Measurements from ENCODE around the gene MMRN2.

Gene MMRN2

DNA sequence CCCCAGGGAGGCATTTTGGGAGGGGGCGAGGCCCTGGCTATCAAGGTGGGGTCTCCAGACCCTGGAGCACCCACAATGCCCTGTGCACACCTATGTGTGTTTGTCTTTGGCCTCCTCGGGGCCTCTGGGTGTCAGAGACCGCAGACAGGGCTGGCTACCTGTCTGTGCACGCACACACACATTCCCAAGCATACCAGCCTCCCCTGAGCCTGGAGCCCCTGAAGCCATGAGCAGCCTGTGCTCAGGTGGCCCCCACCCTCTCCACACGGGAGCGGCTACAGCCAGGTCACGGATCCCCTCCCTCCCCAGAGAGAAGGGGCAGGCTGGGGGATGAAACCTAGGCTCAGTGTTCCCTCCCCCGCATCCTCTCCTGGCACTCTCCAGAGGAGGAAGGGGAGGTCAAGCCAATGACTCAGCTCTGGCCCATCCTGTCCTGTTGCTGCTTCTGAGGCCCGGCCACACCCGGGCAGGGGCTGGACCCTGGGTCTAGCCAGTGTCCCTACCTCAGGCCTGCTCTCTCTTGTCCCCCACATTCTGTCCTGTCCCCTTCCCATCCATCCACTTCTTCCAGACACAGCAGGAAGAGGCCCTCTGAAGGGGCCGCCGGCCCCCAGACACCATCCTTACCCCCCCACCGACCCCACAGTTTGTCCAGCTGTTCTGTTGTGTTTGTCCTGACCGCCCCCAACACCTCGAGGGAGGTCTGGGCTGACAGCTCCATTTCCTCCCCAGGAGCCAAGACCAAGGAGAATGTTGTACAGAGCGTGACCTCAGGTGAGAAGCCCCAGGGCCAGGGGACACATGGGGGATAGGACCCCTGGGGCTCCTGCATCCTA lies 1.7 kb upstream of the MMRN2 start:
- TF ChIP-seq, protein P1, sequence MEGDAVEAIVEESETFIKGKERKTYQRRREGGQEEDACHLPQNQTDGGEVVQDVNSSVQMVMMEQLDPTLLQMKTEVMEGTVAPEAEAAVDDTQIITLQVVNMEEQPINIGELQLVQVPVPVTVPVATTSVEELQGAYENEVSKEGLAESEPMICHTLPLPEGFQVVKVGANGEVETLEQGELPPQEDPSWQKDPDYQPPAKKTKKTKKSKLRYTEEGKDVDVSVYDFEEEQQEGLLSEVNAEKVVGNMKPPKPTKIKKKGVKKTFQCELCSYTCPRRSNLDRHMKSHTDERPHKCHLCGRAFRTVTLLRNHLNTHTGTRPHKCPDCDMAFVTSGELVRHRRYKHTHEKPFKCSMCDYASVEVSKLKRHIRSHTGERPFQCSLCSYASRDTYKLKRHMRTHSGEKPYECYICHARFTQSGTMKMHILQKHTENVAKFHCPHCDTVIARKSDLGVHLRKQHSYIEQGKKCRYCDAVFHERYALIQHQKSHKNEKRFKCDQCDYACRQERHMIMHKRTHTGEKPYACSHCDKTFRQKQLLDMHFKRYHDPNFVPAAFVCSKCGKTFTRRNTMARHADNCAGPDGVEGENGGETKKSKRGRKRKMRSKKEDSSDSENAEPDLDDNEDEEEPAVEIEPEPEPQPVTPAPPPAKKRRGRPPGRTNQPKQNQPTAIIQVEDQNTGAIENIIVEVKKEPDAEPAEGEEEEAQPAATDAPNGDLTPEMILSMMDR (IDR thresholded peaks at IDR 0.05; ENCODE audit: insufficient read depth, low read depth, low read length, missing control alignments) = no peak
- H3K4me3 ChIP-seq (ENCODE audit: low read depth, low read length) = no peak overlapping the region
- no peak for DNase-seq (ENCODE audit: low read depth)

DNA sequence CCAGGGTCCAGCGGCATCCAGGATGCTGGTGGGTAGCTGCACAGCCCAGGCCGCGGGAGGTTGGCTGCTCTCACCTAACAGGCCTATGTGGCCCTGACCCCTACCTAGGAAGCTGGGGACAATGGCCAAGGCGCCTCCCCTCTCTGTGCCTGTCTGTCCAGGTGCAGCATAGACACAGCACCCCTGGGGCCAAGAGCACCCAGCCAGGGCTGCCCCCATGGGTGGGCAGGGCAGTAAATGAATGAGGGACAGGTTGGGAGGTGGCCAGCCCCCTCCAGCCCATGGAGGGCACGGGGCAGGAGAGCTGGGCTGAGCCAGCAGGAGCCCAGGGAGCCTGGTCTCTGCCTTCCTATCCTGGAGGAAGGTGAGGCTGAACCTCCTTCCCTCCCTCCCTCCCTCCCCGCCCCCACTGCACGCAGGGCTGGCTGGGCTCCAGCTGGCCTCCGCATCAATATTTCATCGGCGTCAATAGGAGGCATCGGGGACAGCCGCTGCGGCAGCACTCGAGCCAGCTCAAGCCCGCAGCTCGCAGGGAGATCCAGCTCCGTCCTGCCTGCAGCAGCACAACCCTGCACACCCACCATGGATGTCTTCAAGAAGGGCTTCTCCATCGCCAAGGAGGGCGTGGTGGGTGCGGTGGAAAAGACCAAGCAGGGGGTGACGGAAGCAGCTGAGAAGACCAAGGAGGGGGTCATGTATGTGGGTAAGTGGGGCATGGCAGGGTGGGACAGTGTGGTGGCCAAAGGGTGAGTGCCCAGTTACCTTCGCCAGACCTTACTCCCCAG lies 893 bp upstream of the MMRN2 start, which contains the start of gene SNCG:
TSS of gene SNCG (plus strand) at position 484 of the 785 bp plus-strand sequence. CDS start at position 583, 99 bp downstream.
- TF ChIP-seq, protein P1 (IDR thresholded peaks at IDR 0.05; ENCODE audit: insufficient read depth, low read depth, low read length, missing control alignments) = no peak
- H3K4me3 ChIP-seq (ENCODE audit: low read depth, low read length) = no peak within 1 kb of the TSS
- DNase-seq (ENCODE audit: low read depth) = no peak

DNA sequence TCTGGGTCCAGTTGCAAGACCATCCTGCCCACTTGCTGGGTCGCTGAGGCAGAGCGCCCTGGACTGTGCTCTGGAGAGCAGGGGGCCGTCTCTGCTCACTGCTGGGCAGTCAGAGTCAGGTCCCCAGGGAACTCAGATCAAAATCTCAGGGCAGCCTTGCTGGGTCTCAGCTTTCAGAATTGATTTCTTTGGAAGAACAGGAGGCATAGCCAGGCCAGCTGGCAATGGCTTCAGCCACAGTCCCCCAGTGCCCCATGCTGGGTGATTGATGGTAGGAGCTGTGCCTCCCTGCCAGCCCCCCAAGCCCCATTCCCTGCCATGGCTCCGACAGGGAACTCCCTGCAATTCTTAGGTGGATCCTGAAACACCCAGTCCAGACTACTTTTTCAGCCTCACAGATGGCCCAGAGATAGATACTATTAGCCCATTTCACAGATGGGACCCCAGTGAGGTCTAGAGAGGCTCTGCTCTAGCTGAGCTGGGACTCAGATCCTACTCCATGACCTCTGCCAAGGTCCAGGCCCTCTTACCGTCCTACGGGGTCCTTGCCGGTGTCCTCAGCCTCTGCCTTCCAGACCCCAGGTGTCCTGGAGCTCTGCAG lies 467 bp downstream of the MMRN2 start:
- no peak overlapping the region for H3K4me3 ChIP-seq (ENCODE audit: low read depth, low read length)
- DNase-seq (ENCODE audit: low read depth) = no peak
- TF ChIP-seq, protein P1 (IDR thresholded peaks at IDR 0.05; ENCODE audit: insufficient read depth, low read depth, low read length, missing control alignments) = no peak

DNA sequence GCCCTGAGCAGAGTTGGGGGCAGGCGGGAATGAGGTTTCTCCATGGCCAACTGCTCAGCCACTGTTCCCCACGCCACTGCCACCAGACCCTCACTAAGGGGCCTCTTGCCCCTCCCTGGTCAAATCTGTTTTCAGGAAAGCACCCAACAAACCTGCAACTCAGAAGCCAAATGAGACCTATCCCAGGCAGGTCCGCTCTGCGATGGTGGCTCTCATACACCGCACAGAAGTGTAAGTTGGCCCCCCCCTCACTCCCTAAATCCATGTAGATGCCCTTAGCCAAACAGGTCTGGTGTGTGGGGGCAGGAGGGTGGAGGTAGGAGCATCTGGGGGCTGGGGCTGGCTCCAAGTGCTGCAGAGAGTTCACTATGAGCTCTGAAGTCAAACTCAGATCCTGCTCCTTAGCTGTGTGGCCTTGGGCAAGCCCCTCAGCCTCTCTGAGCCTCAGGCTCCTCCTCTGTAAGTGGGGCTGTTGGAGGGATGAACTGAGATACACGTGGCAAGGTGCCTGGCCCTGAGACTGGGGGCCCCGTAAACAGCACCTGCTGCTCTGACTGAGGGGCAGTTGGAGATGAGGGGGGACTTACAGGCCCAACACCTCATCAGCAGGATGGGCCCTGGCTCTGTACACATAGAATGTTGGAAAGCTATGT lies 1.1 kb downstream of the MMRN2 start:
- H3K4me3 ChIP-seq (ENCODE audit: low read depth, low read length) = no peak overlapping the region
- TF ChIP-seq, protein P1 (IDR thresholded peaks at IDR 0.05; ENCODE audit: insufficient read depth, low read depth, low read length, missing control alignments) = no peak
- no peak for DNase-seq (ENCODE audit: low read depth)

DNA sequence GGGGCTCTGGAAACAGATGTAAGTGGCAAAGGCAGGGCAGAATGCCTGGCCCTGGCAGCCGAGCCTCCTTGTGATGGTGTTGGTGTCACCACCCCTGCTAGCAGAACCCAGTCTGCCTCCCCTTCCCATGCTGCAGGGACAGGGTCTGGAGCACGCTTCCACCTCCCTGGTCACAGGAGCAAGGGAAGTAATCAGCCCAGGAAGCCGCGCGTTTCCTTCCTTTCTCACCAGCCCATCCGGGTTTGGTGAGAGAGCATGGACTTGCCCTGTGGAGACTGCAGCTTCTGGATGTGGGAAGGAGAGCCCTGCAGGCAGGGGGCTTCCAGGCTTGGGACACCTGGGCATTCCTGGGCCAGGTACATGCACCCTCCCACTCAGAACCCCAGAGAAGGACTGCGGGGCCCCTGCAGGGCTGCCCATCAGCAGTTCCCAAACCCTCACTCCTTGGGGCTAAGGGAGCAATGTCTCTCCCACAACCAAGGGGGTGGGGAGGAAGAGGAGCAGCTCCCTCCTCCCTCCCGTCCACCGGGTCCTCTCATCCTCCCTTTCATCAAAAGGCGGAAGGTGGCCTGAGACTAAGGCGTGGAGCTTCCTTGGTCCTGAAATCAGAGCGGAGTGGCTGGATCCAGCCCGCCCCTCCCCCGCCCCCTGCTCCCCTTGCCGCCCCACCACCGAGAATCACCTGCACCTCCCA lies 1.8 kb downstream of the MMRN2 start:
- no peak for DNase-seq (ENCODE audit: low read depth)
- TF ChIP-seq, protein P1 (IDR thresholded peaks at IDR 0.05; ENCODE audit: insufficient read depth, low read depth, low read length, missing control alignments) = no peak
- H3K4me3 ChIP-seq (ENCODE audit: low read depth, low read length) = no peak overlapping the region

All from GM12865 (cell line).